WTC11 (cell line): ENCODE results near the gene MTMR6. TPM values are rescaled to one million over a fixed set of nuclear protein-coding genes. Genes with fewer than 3 reads are reported as not detected.

ENCODE experiments used
- ATAC-seq: fragments of 200-7000 bp; cut with Tn5 transposase; 2 replicates; pipeline ENCODE4 v1.10.0; 2021; ENCODE audit warnings: mild to moderate bottlenecking, moderate library complexity
- CTCF ChIA-PET: fragments of 300-600 bp; sonication (Branson Sonifier 250); formaldehyde crosslinking; loops from one replicate; lab custom pipeline; 2021; ENCODE audit warnings: antibody characterized with exemption; lab: Charles Lee
- POLR2A ChIA-PET: fragments of 350-600 bp; sonication (Branson Sonifier 250); formaldehyde crosslinking; loops from one replicate; lab custom pipeline; 2021; ENCODE audit warnings: antibody characterized with exemption; lab: Charles Lee
- DNase-seq: peaks from one replicate; pipeline ENCODE4 v3.0.0; 2021; ENCODE audit warnings: low spot score
- H3K27ac Mint-ChIP-seq: 2 replicates; pipeline ENCODE4 v1.8.0; 2021; ENCODE audit warnings: mixed read lengths
- H3K27me3 Mint-ChIP-seq: 2 replicates; pipeline ENCODE4 v1.8.0; 2021; ENCODE audit warnings: low read depth, mild to moderate bottlenecking, moderate library complexity, mixed read lengths
- H3K36me3 Mint-ChIP-seq: 2 replicates; pipeline ENCODE4 v1.8.0; 2021; ENCODE audit warnings: mixed read lengths
- H3K4me1 Mint-ChIP-seq: 2 replicates; pipeline ENCODE4 v1.8.0; 2022; ENCODE audit warnings: mixed read lengths
- H3K4me3 Mint-ChIP-seq: 2 replicates; pipeline ENCODE4 v1.8.0; 2021; ENCODE audit warnings: mild to moderate bottlenecking, moderate library complexity, mixed read lengths
- H3K9me3 Mint-ChIP-seq: 2 replicates; pipeline ENCODE4 v1.8.0; 2021; ENCODE audit warnings: mixed read lengths
- CBFB ChIP-seq: sonication (generic); formaldehyde crosslinking; IDR thresholded peaks from 2 replicates; pipeline ENCODE4 v1.8.1; 2022; ENCODE audit warnings: mild to moderate bottlenecking, low read depth, missing genetic modification reagents
- CDX4 ChIP-seq: fragments of 250-450 bp; sonication (Bioruptor Pico); IDR thresholded peaks from 2 replicates; pipeline ENCODE4 v1.9.0; 2021; ENCODE audit warnings: moderate library complexity, mild to moderate bottlenecking, inconsistent platforms, borderline replicate concordance
- E2F1 ChIP-seq: sonication (generic); formaldehyde crosslinking; IDR thresholded peaks from 2 replicates; pipeline ENCODE4 v1.8.0; 2022; ENCODE audit warnings: mild to moderate bottlenecking, missing genetic modification reagents
- ERG ChIP-seq: fragments of 250-450 bp; sonication (Bioruptor Pico); IDR thresholded peaks from 2 replicates; pipeline ENCODE4 v1.8.0; 2021; ENCODE audit warnings: mild to moderate bottlenecking
- IRF2 ChIP-seq: sonication (generic); formaldehyde crosslinking; IDR thresholded peaks from 2 replicates; pipeline ENCODE4 v1.8.0; 2022; ENCODE audit warnings: low read depth, missing genetic modification reagents, borderline replicate concordance
- NFE2L1 ChIP-seq: sonication (generic); formaldehyde crosslinking; IDR thresholded peaks from 2 replicates; pipeline ENCODE4 v1.8.1; 2023; ENCODE audit warnings: missing genetic modification reagents
- NFYB ChIP-seq: sonication (generic); formaldehyde crosslinking; conservative IDR thresholded peaks from 2 replicates; pipeline ENCODE4 v1.8.0; 2022; ENCODE audit warnings: low read depth, missing genetic modification reagents
- NR1H2 ChIP-seq: sonication (generic); formaldehyde crosslinking; IDR thresholded peaks from 2 replicates; pipeline ENCODE4 v1.9.0; 2021; ENCODE audit warnings: mild to moderate bottlenecking, moderate library complexity, missing genetic modification reagents
- OVOL2 ChIP-seq: fragments of 250-450 bp; sonication (Bioruptor Pico); IDR thresholded peaks from 2 replicates; pipeline ENCODE4 v1.9.0; 2021; ENCODE audit warnings: mild to moderate bottlenecking, borderline replicate concordance
- SMAD3 ChIP-seq: sonication (generic); formaldehyde crosslinking; IDR thresholded peaks from 2 replicates; pipeline ENCODE4 v1.8.0; 2022; ENCODE audit warnings: missing genetic modification reagents, mild to moderate bottlenecking, borderline replicate concordance
- TCF7 ChIP-seq: sonication (generic); formaldehyde crosslinking; IDR thresholded peaks from 2 replicates; pipeline ENCODE4 v1.8.0; 2022; ENCODE audit warnings: mild to moderate bottlenecking, low read depth, missing genetic modification reagents, moderate library complexity
- ZNF671 ChIP-seq: fragments of 250-450 bp; sonication (Bioruptor Pico); IDR thresholded peaks from 2 replicates; pipeline ENCODE4 v1.8.0; 2021; ENCODE audit warnings: mild to moderate bottlenecking
- ZSCAN18 ChIP-seq: fragments of 250-450 bp; sonication (Bioruptor Pico); IDR thresholded peaks from 2 replicates; pipeline ENCODE4 v2.1.2; 2022; ENCODE audit warnings: mild to moderate bottlenecking, moderate library complexity
- total RNA-seq: library from RNA; stranded (reverse); gene quantifications from 3 replicates; pipeline ENCODE4 v1.2.3, GENCODE V29; 2021
- TF ChIP-seq, protein P1 (sequence below): sonication (generic); formaldehyde crosslinking; IDR thresholded peaks from 2 replicates; pipeline ENCODE4 v1.8.0; 2023; ENCODE audit warnings: missing genetic modification reagents, mild to moderate bottlenecking, borderline replicate concordance
- TF ChIP-seq, protein P2 (sequence below): sonication (generic); formaldehyde crosslinking; IDR thresholded peaks from 2 replicates; pipeline ENCODE4 v1.8.0; 2023; ENCODE audit warnings: mild to moderate bottlenecking, missing genetic modification reagents
- TF ChIP-seq, protein P3 (sequence below): fragments of 250-450 bp; sonication (Bioruptor Pico); IDR thresholded peaks from 2 replicates; pipeline ENCODE4 v1.9.0; 2021; ENCODE audit warnings: mild to moderate bottlenecking, borderline replicate concordance

MTMR6 gene
- total RNA-seq, 1 experiment from 2014 or later, result 8.6 TPM

DNA sequence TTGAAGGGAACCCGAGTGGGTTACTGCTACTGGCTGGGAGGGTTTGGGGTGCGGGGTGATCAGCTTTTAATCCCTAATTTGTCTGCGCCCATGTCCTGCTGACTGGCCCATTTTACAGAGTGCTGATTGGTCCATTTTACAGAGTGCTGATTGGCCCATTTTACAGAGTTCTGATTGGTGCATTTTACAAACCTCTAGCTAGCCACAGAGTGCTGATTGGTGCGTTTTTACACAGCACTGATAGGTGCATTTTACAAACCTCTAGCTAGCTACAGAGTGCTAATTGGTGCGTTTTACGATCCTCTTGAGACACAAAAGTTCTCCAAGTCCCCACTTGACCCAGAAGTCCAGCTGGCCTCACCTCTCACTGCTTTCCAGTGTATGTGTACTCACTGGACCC, 43.2 kb downstream of the MTMR6 start:
- ChIA-PET POLR2A (no interaction called here), CTCF (no interaction called here)
- Mint-ChIP-seq H3K36me3 (peaks cover 2% of the 10 kb centered on the region), H3K27me3 (no peaks in the 10 kb centered on the region), H3K27ac (no peak overlapping the region), H3K9me3 (peaks cover 3% of the 10 kb centered on the region; the same call in 1 of the 2 replicates), H3K4me1 (peaks cover 12% of the 10 kb centered on the region), H3K4me3 (no peak overlapping the region)
- no peak for ATAC-seq
- no peak for DNase-seq
- TF ChIP-seq NFYB (CRISPR knock-in tag) (peak; percentile 22; the same call in 1 of the 2 replicates), ZSCAN18 (no peak)

GRCh38 chr13:25242956-25243355, 44.3 kb downstream of the MTMR6 start:
- ChIA-PET POLR2A (no interaction called here), CTCF (no interaction called here)
- H3K9me3 Mint-ChIP-seq, result peaks cover 3% of the 10 kb centered on the region; the same call in 1 of the 2 replicates
- no peak overlapping the region for H3K27ac Mint-ChIP-seq
- DNase-seq, result no peak
- TF ChIP-seq SMAD3 (CRISPR knock-in tag) (no peak), OVOL2 (CRISPR knock-in tag) (no peak), ZNF671 (CRISPR knock-in tag) (no peak), CDX4 (no peak), ERG (no peak), TCF7 (no peak), IRF2 (no peak), NFE2L1 (CRISPR knock-in tag) (no peak), E2F1 (no peak), NR1H2 (CRISPR knock-in tag) (no peak), CBFB (CRISPR knock-in tag) (no peak)
- TF ChIP-seq, protein P1, sequence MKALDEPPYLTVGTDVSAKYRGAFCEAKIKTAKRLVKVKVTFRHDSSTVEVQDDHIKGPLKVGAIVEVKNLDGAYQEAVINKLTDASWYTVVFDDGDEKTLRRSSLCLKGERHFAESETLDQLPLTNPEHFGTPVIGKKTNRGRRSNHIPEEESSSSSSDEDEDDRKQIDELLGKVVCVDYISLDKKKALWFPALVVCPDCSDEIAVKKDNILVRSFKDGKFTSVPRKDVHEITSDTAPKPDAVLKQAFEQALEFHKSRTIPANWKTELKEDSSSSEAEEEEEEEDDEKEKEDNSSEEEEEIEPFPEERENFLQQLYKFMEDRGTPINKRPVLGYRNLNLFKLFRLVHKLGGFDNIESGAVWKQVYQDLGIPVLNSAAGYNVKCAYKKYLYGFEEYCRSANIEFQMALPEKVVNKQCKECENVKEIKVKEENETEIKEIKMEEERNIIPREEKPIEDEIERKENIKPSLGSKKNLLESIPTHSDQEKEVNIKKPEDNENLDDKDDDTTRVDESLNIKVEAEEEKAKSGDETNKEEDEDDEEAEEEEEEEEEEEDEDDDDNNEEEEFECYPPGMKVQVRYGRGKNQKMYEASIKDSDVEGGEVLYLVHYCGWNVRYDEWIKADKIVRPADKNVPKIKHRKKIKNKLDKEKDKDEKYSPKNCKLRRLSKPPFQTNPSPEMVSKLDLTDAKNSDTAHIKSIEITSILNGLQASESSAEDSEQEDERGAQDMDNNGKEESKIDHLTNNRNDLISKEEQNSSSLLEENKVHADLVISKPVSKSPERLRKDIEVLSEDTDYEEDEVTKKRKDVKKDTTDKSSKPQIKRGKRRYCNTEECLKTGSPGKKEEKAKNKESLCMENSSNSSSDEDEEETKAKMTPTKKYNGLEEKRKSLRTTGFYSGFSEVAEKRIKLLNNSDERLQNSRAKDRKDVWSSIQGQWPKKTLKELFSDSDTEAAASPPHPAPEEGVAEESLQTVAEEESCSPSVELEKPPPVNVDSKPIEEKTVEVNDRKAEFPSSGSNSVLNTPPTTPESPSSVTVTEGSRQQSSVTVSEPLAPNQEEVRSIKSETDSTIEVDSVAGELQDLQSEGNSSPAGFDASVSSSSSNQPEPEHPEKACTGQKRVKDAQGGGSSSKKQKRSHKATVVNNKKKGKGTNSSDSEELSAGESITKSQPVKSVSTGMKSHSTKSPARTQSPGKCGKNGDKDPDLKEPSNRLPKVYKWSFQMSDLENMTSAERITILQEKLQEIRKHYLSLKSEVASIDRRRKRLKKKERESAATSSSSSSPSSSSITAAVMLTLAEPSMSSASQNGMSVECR (CRISPR knock-in tag), result no peak
- TF ChIP-seq, protein P2, sequence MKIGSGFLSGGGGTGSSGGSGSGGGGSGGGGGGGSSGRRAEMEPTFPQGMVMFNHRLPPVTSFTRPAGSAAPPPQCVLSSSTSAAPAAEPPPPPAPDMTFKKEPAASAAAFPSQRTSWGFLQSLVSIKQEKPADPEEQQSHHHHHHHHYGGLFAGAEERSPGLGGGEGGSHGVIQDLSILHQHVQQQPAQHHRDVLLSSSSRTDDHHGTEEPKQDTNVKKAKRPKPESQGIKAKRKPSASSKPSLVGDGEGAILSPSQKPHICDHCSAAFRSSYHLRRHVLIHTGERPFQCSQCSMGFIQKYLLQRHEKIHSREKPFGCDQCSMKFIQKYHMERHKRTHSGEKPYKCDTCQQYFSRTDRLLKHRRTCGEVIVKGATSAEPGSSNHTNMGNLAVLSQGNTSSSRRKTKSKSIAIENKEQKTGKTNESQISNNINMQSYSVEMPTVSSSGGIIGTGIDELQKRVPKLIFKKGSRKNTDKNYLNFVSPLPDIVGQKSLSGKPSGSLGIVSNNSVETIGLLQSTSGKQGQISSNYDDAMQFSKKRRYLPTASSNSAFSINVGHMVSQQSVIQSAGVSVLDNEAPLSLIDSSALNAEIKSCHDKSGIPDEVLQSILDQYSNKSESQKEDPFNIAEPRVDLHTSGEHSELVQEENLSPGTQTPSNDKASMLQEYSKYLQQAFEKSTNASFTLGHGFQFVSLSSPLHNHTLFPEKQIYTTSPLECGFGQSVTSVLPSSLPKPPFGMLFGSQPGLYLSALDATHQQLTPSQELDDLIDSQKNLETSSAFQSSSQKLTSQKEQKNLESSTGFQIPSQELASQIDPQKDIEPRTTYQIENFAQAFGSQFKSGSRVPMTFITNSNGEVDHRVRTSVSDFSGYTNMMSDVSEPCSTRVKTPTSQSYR (CRISPR knock-in tag), result no peak
- TF ChIP-seq, protein P3, sequence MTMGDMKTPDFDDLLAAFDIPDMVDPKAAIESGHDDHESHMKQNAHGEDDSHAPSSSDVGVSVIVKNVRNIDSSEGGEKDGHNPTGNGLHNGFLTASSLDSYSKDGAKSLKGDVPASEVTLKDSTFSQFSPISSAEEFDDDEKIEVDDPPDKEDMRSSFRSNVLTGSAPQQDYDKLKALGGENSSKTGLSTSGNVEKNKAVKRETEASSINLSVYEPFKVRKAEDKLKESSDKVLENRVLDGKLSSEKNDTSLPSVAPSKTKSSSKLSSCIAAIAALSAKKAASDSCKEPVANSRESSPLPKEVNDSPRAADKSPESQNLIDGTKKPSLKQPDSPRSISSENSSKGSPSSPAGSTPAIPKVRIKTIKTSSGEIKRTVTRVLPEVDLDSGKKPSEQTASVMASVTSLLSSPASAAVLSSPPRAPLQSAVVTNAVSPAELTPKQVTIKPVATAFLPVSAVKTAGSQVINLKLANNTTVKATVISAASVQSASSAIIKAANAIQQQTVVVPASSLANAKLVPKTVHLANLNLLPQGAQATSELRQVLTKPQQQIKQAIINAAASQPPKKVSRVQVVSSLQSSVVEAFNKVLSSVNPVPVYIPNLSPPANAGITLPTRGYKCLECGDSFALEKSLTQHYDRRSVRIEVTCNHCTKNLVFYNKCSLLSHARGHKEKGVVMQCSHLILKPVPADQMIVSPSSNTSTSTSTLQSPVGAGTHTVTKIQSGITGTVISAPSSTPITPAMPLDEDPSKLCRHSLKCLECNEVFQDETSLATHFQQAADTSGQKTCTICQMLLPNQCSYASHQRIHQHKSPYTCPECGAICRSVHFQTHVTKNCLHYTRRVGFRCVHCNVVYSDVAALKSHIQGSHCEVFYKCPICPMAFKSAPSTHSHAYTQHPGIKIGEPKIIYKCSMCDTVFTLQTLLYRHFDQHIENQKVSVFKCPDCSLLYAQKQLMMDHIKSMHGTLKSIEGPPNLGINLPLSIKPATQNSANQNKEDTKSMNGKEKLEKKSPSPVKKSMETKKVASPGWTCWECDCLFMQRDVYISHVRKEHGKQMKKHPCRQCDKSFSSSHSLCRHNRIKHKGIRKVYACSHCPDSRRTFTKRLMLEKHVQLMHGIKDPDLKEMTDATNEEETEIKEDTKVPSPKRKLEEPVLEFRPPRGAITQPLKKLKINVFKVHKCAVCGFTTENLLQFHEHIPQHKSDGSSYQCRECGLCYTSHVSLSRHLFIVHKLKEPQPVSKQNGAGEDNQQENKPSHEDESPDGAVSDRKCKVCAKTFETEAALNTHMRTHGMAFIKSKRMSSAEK, result no peak
- H3K4me1 Mint-ChIP-seq, result peaks cover 10% of the 10 kb centered on the region
- H3K36me3 Mint-ChIP-seq, result peaks cover 2% of the 10 kb centered on the region
- no peak for ATAC-seq
- no peak overlapping the region for H3K4me3 Mint-ChIP-seq
- no peaks in the 10 kb centered on the region for H3K27me3 Mint-ChIP-seq
